ENCODE data around the gene PRDM16.

PRDM16 gene

GRCh38 chr1:3069491-3070308 is 697 bp downstream of the PRDM16 start:
- no peak for DNase-seq (ENCODE audit: low read depth, low spot score)

- DNase-seq (ENCODE audit: low read depth, low spot score), result no peak
Observed at GRCh38 chr1:3070309-3070643, 1.3 kb downstream of the PRDM16 start.

- no peak for DNase-seq (ENCODE audit: low read depth, low spot score)
Observed at GRCh38 chr1:3070644-3071564, 1.9 kb downstream of the PRDM16 start.

DNA sequence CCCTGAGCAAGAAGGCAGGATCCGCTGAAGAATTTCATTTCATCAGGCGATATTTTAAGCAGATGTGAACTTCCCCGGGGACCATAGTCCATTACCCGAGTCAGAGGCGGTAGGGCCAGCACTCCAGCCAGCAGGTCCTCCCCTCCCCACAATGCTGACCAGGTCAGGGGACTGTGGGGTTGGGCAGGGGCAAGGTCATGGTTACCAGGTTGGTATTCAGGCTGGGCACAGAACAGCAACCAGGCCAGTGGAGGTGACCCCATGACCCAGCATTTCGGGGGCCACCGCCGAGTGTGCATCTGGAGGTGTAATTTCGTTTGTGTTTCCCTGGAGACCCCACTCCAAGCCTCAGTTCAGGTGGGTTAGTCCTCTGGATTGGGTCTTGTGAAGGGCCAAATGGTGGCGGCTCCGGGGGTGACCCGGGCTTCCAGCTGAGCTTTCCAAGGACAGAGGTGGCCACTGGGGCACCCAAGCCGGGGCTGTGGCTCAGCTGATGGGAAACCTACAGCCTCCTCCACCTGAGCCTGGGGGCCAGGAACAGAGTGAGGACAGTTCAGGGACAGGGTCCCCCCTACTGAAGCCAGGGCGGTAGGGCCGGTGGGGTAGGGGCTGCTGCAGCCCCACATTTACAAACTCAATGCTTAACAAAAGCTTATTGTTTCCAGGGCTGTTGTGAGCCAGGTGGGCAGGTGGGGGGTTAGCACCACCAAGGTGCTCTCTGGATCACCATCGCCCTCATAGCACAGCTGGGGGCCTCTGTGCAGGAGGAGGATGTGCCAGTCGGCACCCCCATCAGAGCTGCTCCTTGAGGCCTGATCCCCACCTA is 2.8 kb downstream of the PRDM16 start:
- DNase-seq (ENCODE audit: low read depth, low spot score), result no peak

DNA sequence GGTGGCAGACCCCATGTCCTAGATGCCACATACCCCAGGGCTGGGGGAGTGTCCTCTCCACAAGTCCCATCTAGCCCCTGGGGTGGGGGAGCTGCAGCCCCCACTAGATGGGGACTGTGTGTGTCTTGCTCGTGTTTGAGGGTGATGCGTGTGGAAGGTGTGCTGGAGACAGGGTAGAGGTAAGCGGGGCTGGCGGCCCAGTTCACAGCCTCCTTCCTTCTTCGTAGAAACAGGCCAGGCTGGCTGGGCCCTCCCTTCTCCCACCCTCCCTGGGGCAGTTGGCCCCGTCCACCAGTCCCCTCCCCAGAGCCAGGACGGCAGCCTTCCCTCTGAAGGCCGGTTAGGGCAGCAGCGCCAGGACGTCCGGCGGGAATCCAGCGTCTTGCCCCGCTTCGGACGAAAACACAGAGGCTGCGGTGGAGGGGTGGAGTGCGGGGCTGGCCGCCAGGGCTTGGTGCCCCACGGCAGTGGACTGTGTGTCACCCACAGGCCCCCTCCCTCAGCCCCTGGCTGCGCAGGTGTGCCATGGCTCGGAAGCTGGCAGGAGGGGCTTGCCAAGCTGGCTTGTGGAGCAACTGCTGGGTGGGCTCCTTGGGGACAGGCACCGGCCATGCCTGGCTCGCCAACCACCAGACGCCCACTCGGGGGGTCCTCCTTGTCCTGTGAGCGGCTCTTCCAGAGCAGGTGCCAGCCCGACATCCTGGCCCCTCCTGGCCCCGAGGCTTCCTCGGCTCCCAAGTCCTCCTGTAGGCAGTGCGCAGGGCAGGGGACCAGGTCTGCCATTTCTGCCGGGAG is 3.6 kb downstream of the PRDM16 start:
- DNase-seq (ENCODE audit: low read depth, low spot score), result no peak

GRCh38 chr1:3073186-3073488 is 4.1 kb downstream of the PRDM16 start:
- no peak for DNase-seq (ENCODE audit: low read depth, low spot score)

DNA sequence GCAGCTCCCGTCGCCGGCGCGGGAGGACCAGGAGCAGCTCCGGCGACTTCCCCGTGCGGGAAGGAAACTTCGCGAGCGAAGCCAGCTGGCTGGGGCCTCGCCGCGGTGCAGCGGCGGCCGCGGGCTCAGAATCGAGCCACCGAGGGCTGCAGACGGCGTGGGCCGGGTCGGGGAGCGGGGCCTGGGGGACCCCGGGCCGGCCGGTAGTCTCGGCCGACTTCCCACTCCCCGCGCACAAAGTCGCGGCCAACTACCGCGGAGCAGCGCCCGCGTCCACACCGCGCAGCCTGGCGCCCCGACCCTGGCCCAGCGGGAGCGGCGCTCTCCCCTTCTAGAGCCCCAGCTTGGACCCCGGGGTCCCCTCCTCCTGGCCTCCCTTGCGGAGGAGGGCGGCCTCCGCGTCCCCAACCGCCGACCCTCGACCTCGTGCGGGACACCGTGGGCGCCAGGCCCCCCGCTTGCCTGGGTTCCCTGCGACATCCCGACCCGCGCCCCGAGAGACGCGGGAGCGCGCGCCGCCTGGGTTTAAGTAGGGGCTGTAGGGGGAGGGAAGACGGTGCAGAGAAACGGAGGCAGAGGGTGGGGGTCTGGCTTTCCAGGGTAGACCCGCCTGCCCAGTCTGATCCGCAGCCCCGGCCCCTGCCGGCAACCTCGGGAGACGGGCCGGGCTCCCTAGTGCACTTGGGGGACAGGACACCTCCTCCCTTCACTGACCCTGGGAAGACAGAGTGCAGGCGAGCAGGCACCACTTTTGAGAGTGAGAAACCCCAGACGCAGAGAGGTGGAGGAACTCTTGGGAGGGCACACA is 4.7 kb downstream of the PRDM16 start:
- no peak for DNase-seq (ENCODE audit: low read depth, low spot score)

GRCh38 chr1:3074297-3074741 is 5.3 kb downstream of the PRDM16 start:
- DNase-seq (ENCODE audit: low read depth, low spot score), result no peak

DNA sequence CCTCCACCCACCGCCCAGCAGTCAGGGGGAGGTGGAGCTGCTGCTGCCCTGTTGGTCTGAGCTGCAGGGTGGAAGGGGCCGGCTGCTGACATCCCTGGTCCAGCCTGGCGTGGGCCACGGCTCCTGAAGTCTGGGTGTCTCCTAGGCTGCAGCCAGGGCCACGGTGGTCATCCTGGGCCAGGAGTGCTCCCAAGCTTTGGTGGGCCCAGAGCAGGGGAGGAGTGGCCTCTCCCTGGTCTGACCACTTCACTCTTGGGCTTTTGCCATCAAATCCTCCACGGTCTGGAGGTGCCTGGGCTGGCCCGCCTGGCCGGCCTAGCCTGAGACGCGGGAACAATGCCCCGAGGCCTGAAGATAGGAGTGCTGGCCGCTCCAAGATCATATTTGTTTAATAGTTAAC is 5.8 kb downstream of the PRDM16 start:
- no peak for DNase-seq (ENCODE audit: low read depth, low spot score)

- DNase-seq (ENCODE audit: low read depth, low spot score), result no peak
Observed at GRCh38 chr1:3075666-3076362, 6.8 kb downstream of the PRDM16 start.

GRCh38 chr1:3076363-3076740 is 7.3 kb downstream of the PRDM16 start:
- no peak for DNase-seq (ENCODE audit: low read depth, low spot score)

- DNase-seq (ENCODE audit: low read depth, low spot score), result no peak
Observed at GRCh38 chr1:3077081-3077480, 8.1 kb downstream of the PRDM16 start.

DNA sequence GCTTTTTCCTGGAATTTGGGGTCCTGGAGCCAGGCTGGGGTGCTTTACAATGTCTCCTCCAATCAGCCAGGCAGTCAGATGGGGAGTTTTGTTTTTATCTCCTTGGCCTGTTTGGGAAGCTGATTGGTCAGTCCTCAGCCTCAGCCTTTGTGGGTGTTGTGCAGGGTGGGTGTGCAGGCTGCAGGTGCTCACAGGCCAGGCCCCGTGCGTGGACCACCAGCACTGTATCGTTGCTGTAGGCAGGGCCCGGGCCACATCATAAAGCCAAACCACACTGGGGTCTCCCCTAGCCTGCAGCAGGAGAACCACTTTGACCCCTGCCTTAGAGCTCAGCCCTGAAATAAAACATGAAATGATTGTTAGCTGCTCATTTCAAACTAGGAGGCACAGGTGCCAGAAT is 8.6 kb downstream of the PRDM16 start:
- no peak for DNase-seq (ENCODE audit: low read depth, low spot score)

DNA sequence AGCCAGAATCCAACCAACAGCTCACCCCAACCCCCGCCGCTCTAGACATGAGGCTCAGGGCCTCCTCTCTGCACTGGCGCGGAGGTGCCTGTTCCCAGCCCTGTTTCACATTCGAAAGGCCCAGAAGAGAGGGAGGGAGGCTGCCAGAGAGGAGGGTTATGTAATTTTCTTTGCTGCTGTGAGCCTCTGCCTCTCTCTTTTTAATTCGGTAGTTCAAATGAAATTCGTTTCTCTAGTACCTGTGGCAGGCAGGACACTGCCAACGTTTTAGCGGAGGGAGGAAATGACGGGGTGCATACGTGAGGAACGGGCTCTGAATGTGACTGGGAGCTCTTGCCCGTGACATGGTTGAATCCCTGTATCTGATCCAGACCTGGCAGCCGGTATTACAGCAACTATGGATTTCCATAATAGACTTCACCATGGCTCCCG is 9.4 kb downstream of the PRDM16 start:
- DNase-seq (ENCODE audit: low read depth, low spot score), result no peak

DNA sequence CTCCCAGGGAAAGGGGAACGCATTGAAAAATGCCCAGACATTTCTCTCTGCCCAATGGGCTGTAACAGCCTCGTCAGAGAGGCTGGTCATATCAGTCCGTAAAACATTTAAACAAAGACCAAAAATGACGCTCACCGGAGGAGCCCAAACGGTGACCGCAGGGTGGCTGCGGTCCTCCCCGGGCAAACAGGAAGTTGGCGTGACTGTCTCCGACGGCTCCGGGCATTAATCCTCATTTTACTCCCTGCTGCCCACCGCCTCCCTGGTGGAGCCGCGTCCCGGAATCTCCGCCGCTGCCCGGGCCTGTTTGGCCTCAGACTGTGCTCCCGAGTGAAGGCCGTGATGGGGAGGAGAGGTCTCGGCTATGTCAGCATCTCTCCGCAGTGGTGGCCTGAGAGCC is 9.9 kb downstream of the PRDM16 start:
- no peak for DNase-seq (ENCODE audit: low read depth, low spot score)

GRCh38 chr1:3079381-3080052 is 10.5 kb downstream of the PRDM16 start:
- DNase-seq (ENCODE audit: low read depth, low spot score), result no peak

DNA sequence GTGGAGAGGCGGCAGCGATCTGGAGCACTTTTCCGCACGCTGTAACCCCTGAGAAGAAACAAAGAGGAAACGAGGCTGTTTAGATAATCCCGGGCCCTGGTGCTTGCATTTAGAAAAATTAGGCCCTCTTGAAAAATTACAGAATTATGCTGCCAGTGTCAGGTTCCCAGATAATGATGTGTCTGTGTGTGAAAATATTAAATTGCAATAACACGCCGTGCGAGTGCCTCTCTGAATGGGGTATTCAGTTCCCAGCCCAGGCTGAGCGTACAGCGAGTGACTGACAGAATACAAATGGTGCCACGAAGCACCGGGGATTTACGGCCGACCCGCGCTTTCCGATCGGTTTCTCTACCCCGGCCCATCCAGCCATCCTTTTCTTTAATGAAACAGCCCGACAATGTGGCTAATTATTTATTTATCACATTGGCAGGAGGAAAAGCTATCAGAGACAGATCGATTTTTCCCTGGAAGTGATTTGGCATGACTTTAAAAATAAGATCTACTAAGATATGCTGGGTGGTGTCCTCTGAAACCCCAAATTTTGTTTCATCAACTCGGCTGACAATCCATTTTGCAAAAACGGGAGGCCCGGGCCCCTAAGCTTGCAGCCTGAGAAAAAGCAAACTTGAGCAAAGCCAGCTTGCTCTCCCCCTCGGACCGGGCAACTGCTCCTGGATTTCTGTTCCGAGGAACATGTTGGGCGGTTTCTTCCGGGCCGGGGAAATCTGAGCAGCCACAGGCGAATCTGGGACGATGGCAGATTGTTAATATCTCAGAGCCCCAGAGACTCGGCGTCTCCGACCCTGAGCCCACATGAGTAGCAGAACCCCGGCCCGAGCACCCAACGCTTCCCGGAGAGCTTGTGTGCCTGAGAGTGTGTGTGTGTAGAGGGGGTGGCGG is 11.3 kb downstream of the PRDM16 start:
- DNase-seq (ENCODE audit: low read depth, low spot score), result no peak

GRCh38 chr1:3081171-3081683 is 12.2 kb downstream of the PRDM16 start:
- DNase-seq (ENCODE audit: low read depth, low spot score), result no peak
